WTC11 (cell line): ENCODE data around the gene KRTAP10-4. TPM values are rescaled to one million over a fixed set of nuclear protein-coding genes. Genes with fewer than 3 reads are reported as not detected.

Experiments used
- ATAC-seq: fragments of 200-7000 bp; cut with Tn5 transposase; 2 replicates; pipeline ENCODE4 v1.10.0; 2021; ENCODE audit warnings: mild to moderate bottlenecking, moderate library complexity
- CTCF ChIA-PET: fragments of 300-600 bp; sonication (Branson Sonifier 250); formaldehyde crosslinking; loops from one replicate; lab custom pipeline; 2021; ENCODE audit warnings: antibody characterized with exemption; lab: Charles Lee
- POLR2A ChIA-PET: fragments of 350-600 bp; sonication (Branson Sonifier 250); formaldehyde crosslinking; loops from one replicate; lab custom pipeline; 2021; ENCODE audit warnings: antibody characterized with exemption; lab: Charles Lee
- DNase-seq: peaks from one replicate; pipeline ENCODE4 v3.0.0; 2021; ENCODE audit warnings: low spot score
- H3K27ac Mint-ChIP-seq: 2 replicates; pipeline ENCODE4 v1.8.0; 2021; ENCODE audit warnings: mixed read lengths
- H3K27me3 Mint-ChIP-seq: 2 replicates; pipeline ENCODE4 v1.8.0; 2021; ENCODE audit warnings: low read depth, mild to moderate bottlenecking, moderate library complexity, mixed read lengths
- H3K36me3 Mint-ChIP-seq: 2 replicates; pipeline ENCODE4 v1.8.0; 2021; ENCODE audit warnings: mixed read lengths
- H3K4me1 Mint-ChIP-seq: 2 replicates; pipeline ENCODE4 v1.8.0; 2022; ENCODE audit warnings: mixed read lengths
- H3K4me3 Mint-ChIP-seq: 2 replicates; pipeline ENCODE4 v1.8.0; 2021; ENCODE audit warnings: mild to moderate bottlenecking, moderate library complexity, mixed read lengths
- H3K9me3 Mint-ChIP-seq: 2 replicates; pipeline ENCODE4 v1.8.0; 2021; ENCODE audit warnings: mixed read lengths
- CBFB ChIP-seq: sonication (generic); formaldehyde crosslinking; IDR thresholded peaks from 2 replicates; pipeline ENCODE4 v1.8.1; 2022; ENCODE audit warnings: mild to moderate bottlenecking, low read depth, missing genetic modification reagents
- CREB1 ChIP-seq: sonication (generic); formaldehyde crosslinking; IDR thresholded peaks from 2 replicates; pipeline ENCODE4 v1.8.0; 2023; ENCODE audit warnings: mild to moderate bottlenecking, missing genetic modification reagents
- CREM ChIP-seq: sonication (generic); formaldehyde crosslinking; IDR thresholded peaks from 2 replicates; pipeline ENCODE4 v1.8.1; 2022; ENCODE audit warnings: mild to moderate bottlenecking, missing genetic modification reagents, moderate library complexity
- ETV6 ChIP-seq: sonication (generic); formaldehyde crosslinking; IDR thresholded peaks from 2 replicates; pipeline ENCODE4 v1.8.1; 2022; ENCODE audit warnings: mild to moderate bottlenecking, missing genetic modification reagents
- FOXK1 ChIP-seq: sonication (generic); formaldehyde crosslinking; IDR thresholded peaks from 2 replicates; pipeline ENCODE4 v1.8.0; 2022; ENCODE audit warnings: mild to moderate bottlenecking, moderate library complexity, missing genetic modification reagents
- FOXP1 ChIP-seq: sonication (generic); formaldehyde crosslinking; IDR thresholded peaks from 2 replicates; pipeline ENCODE4 v1.8.0; 2022; ENCODE audit warnings: missing genetic modification reagents, mild to moderate bottlenecking, moderate library complexity, borderline replicate concordance
- GABPB1 ChIP-seq: sonication (generic); formaldehyde crosslinking; IDR thresholded peaks from 2 replicates; pipeline ENCODE4 v1.8.1; 2023; ENCODE audit warnings: mild to moderate bottlenecking, missing genetic modification reagents
- GRHL2 ChIP-seq: fragments of 250-450 bp; sonication (Bioruptor Pico); IDR thresholded peaks from 2 replicates; pipeline ENCODE4 v1.8.0; 2022; ENCODE audit warnings: mild to moderate bottlenecking, moderate library complexity; ENCODE audit not compliant: insufficient replicate concordance, severe bottlenecking
- GTF2I ChIP-seq: fragments of 250-450 bp; sonication (Bioruptor Pico); conservative IDR thresholded peaks from 2 replicates; pipeline ENCODE4 v1.4.0; 2021; ENCODE audit warnings: mild to moderate bottlenecking
- JAZF1 ChIP-seq: fragments of 250-450 bp; sonication (Bioruptor Pico); IDR thresholded peaks from 2 replicates; pipeline ENCODE4 v1.9.0; 2021; ENCODE audit warnings: moderate library complexity, mild to moderate bottlenecking, inconsistent platforms
- JUN ChIP-seq: sonication (generic); formaldehyde crosslinking; IDR thresholded peaks from 2 replicates; pipeline ENCODE4 v1.8.0; 2023; ENCODE audit warnings: mild to moderate bottlenecking, missing genetic modification reagents
- KAT7 ChIP-seq: sonication (generic); formaldehyde crosslinking; IDR thresholded peaks from 2 replicates; pipeline ENCODE4 v1.8.1; 2023; ENCODE audit warnings: missing genetic modification reagents, mild to moderate bottlenecking, borderline replicate concordance
- MXD4 ChIP-seq: fragments of 250-450 bp; sonication (Bioruptor Pico); IDR thresholded peaks from 2 replicates; pipeline ENCODE4 v1.8.0; 2021; ENCODE audit warnings: mild to moderate bottlenecking, moderate library complexity, borderline replicate concordance
- NR2C2 ChIP-seq: sonication (generic); formaldehyde crosslinking; IDR thresholded peaks from 2 replicates; pipeline ENCODE4 v1.8.0; 2022; ENCODE audit warnings: mild to moderate bottlenecking, missing genetic modification reagents
- NR3C1 ChIP-seq: sonication (generic); formaldehyde crosslinking; conservative IDR thresholded peaks from 2 replicates; pipeline ENCODE4 v1.8.1; 2023; ENCODE audit warnings: low read depth, mild to moderate bottlenecking, missing genetic modification reagents
- PRRX2 ChIP-seq: fragments of 250-450 bp; sonication (Bioruptor Pico); IDR thresholded peaks from 2 replicates; pipeline ENCODE4 v1.8.0; 2021; ENCODE audit warnings: mild to moderate bottlenecking
- SMAD4 ChIP-seq: sonication (generic); formaldehyde crosslinking; IDR thresholded peaks from 2 replicates; pipeline ENCODE4 v1.8.0; 2022; ENCODE audit warnings: mild to moderate bottlenecking, missing genetic modification reagents
- TCF7 ChIP-seq: sonication (generic); formaldehyde crosslinking; IDR thresholded peaks from 2 replicates; pipeline ENCODE4 v1.8.0; 2022; ENCODE audit warnings: mild to moderate bottlenecking, low read depth, missing genetic modification reagents, moderate library complexity
- total RNA-seq: library from RNA; stranded (reverse); gene quantifications from 3 replicates; pipeline ENCODE4 v1.2.3, GENCODE V29; 2021
- TF ChIP-seq, protein P1 (sequence below): fragments of 200-600 bp; IDR thresholded peaks from 2 replicates; pipeline ENCODE4 v1.8.0; 2022; ENCODE audit warnings: antibody characterized with exemption
- TF ChIP-seq, protein P2 (sequence below): sonication (generic); formaldehyde crosslinking; IDR thresholded peaks from 2 replicates; pipeline ENCODE4 v1.8.0; 2022; ENCODE audit warnings: mild to moderate bottlenecking, missing genetic modification reagents
- TF ChIP-seq, protein P3 (sequence below): sonication (generic); formaldehyde crosslinking; IDR thresholded peaks from 2 replicates; pipeline ENCODE4 v1.8.0; 2022; ENCODE audit warnings: mild to moderate bottlenecking, missing genetic modification reagents
- TF ChIP-seq, protein P4 (sequence below): sonication (generic); formaldehyde crosslinking; IDR thresholded peaks from 2 replicates; pipeline ENCODE4 v1.8.1; 2022; ENCODE audit warnings: low read depth, missing genetic modification reagents, borderline replicate concordance
- TF ChIP-seq, protein P5 (sequence below): sonication (generic); formaldehyde crosslinking; conservative IDR thresholded peaks from 2 replicates; pipeline ENCODE4 v1.8.1; 2022; ENCODE audit warnings: mild to moderate bottlenecking, missing genetic modification reagents
- TF ChIP-seq, protein P6 (sequence below): fragments of 250-450 bp; sonication (Bioruptor Pico); IDR thresholded peaks from 2 replicates; pipeline ENCODE4 v1.9.0; 2021; ENCODE audit warnings: moderate library complexity, mild to moderate bottlenecking, inconsistent platforms, borderline replicate concordance
- TF ChIP-seq, protein P7 (sequence below): sonication (generic); formaldehyde crosslinking; IDR thresholded peaks from 2 replicates; pipeline ENCODE4 v1.8.0; 2022; ENCODE audit warnings: mild to moderate bottlenecking, missing genetic modification reagents
- TF ChIP-seq, protein P8 (sequence below): fragments of 250-450 bp; sonication (Bioruptor Pico); IDR thresholded peaks from 2 replicates; pipeline ENCODE4 v2.1.2; 2022; ENCODE audit warnings: mild to moderate bottlenecking, moderate library complexity

Gene KRTAP10-4
- total RNA-seq, 1 experiment from 2014 or later: not detected

DNA sequence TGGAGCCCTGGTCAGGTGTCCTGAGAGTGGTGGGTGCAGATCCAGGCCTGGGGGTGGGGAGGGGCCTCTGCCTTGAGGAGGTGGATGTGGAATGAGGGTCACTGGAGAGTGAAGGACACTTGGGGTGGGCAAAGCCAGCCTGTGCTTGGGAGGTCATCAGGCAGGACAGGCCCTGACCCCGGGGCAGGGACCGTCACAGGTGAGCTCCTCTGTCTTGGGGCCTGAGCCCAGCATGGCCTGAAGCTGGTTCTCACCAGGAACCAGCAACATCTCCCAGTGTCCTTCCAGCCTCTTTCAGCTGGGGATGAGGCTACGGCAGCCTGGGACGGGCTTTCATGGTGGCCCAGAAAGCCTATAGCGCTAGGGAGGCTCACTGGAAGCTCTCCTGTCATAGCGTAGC, 21.4 kb upstream of the KRTAP10-4 start:
- TF ChIP-seq KAT7 (CRISPR knock-in tag): no peak
- TF ChIP-seq, protein P1, sequence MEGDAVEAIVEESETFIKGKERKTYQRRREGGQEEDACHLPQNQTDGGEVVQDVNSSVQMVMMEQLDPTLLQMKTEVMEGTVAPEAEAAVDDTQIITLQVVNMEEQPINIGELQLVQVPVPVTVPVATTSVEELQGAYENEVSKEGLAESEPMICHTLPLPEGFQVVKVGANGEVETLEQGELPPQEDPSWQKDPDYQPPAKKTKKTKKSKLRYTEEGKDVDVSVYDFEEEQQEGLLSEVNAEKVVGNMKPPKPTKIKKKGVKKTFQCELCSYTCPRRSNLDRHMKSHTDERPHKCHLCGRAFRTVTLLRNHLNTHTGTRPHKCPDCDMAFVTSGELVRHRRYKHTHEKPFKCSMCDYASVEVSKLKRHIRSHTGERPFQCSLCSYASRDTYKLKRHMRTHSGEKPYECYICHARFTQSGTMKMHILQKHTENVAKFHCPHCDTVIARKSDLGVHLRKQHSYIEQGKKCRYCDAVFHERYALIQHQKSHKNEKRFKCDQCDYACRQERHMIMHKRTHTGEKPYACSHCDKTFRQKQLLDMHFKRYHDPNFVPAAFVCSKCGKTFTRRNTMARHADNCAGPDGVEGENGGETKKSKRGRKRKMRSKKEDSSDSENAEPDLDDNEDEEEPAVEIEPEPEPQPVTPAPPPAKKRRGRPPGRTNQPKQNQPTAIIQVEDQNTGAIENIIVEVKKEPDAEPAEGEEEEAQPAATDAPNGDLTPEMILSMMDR: no peak
- TF ChIP-seq CREM: no peak
- no peak for TF ChIP-seq GABPB1
- TF ChIP-seq NR3C1 (CRISPR knock-in tag): no peak
- TF ChIP-seq, protein P2, sequence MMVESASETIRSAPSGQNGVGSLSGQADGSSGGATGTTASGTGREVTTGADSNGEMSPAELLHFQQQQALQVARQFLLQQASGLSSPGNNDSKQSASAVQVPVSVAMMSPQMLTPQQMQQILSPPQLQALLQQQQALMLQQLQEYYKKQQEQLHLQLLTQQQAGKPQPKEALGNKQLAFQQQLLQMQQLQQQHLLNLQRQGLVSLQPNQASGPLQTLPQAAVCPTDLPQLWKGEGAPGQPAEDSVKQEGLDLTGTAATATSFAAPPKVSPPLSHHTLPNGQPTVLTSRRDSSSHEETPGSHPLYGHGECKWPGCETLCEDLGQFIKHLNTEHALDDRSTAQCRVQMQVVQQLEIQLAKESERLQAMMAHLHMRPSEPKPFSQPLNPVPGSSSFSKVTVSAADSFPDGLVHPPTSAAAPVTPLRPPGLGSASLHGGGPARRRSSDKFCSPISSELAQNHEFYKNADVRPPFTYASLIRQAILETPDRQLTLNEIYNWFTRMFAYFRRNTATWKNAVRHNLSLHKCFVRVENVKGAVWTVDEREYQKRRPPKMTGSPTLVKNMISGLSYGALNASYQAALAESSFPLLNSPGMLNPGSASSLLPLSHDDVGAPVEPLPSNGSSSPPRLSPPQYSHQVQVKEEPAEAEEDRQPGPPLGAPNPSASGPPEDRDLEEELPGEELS (CRISPR knock-in tag): no peak
- no peak for TF ChIP-seq JUN
- TF ChIP-seq SMAD4: no peak
- TF ChIP-seq CREB1 (CRISPR knock-in tag): no peak
- TF ChIP-seq CBFB (CRISPR knock-in tag): no peak
- TF ChIP-seq GRHL2: no peak
- no peak for TF ChIP-seq GTF2I (CRISPR knock-in tag)
- no peak for TF ChIP-seq MXD4 (CRISPR knock-in tag)
- TF ChIP-seq, protein P3, sequence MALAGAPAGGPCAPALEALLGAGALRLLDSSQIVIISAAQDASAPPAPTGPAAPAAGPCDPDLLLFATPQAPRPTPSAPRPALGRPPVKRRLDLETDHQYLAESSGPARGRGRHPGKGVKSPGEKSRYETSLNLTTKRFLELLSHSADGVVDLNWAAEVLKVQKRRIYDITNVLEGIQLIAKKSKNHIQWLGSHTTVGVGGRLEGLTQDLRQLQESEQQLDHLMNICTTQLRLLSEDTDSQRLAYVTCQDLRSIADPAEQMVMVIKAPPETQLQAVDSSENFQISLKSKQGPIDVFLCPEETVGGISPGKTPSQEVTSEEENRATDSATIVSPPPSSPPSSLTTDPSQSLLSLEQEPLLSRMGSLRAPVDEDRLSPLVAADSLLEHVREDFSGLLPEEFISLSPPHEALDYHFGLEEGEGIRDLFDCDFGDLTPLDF (CRISPR knock-in tag): no peak
- no peak for TF ChIP-seq PRRX2 (CRISPR knock-in tag)
- TF ChIP-seq NR2C2 (CRISPR knock-in tag): no peak
- no peak for TF ChIP-seq TCF7 (CRISPR knock-in tag)
- TF ChIP-seq, protein P4, sequence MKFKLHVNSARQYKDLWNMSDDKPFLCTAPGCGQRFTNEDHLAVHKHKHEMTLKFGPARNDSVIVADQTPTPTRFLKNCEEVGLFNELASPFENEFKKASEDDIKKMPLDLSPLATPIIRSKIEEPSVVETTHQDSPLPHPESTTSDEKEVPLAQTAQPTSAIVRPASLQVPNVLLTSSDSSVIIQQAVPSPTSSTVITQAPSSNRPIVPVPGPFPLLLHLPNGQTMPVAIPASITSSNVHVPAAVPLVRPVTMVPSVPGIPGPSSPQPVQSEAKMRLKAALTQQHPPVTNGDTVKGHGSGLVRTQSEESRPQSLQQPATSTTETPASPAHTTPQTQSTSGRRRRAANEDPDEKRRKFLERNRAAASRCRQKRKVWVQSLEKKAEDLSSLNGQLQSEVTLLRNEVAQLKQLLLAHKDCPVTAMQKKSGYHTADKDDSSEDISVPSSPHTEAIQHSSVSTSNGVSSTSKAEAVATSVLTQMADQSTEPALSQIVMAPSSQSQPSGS: no peak
- H3K9me3 Mint-ChIP-seq: peaks cover 7% of the 10 kb centered on the region
- H3K27me3 Mint-ChIP-seq: no peaks in the 10 kb centered on the region
- ChIA-PET CTCF (interaction anchor here (1.0 to 1.2 kb wide), 3 partner anchors 41 to 241 kb away, joined by 3 to 4 read pairs (median 3); no protein-coding TSS in a partner anchor), POLR2A (no interaction called here)
- no peak for DNase-seq
- no peak overlapping the region for H3K4me3 Mint-ChIP-seq
- H3K4me1 Mint-ChIP-seq: peaks cover 54% of the 10 kb centered on the region
- no peak overlapping the region for H3K27ac Mint-ChIP-seq
- peaks cover 2% of the 10 kb centered on the region for H3K36me3 Mint-ChIP-seq
- no peak for ATAC-seq

DNA sequence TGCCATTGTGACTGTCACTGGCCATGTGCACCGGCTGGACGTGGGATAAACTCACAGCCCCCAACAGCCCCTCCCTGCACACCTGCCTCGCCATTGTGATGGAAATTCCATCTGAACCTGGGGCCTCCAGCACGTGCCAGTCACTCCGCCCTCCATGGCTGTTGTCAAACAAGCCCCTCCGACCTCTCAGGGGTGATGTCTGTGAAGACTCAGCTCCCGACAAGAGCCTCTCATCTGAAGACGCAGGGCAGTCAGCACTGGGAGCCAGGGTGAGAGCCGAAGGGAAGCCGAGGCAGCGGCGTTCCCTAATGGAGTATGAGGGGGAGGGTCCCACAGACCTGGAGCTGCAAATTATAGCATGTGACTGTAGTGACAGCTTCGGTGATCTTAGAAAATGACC, 20.8 kb upstream of the KRTAP10-4 start:
- H3K36me3 Mint-ChIP-seq: no peaks in the 10 kb centered on the region
- H3K9me3 Mint-ChIP-seq: 0 out of 2 replicates have a peak, but pooled peaks cover 2% of the 10 kb centered on the region
- DNase-seq (no peak), ATAC-seq (no peak)
- H3K4me3 Mint-ChIP-seq: no peak overlapping the region
- H3K4me1 Mint-ChIP-seq: peaks cover 54% of the 10 kb centered on the region
- 0 out of 2 replicates have a peak overlapping the region, but pooled peaks have one; percentile 38 for H3K27ac Mint-ChIP-seq
- CTCF ChIA-PET: interaction anchor here (1.0 to 1.2 kb wide), 4 partner anchors 40 to 241 kb away, joined by 3 to 4 read pairs (median 3); partner anchors contain the start of gene KRTAP10-6
- H3K27me3 Mint-ChIP-seq: no peaks in the 10 kb centered on the region
- POLR2A ChIA-PET: interaction anchor here (0.6 kb wide), 1 partner anchor 42 kb away, joined by 4 read pairs; no protein-coding TSS in a partner anchor
- TF ChIP-seq, protein P5, sequence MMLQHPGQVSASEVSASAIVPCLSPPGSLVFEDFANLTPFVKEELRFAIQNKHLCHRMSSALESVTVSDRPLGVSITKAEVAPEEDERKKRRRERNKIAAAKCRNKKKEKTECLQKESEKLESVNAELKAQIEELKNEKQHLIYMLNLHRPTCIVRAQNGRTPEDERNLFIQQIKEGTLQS (CRISPR knock-in tag): no peak
- TF ChIP-seq JAZF1: no peak
- no peak for TF ChIP-seq ETV6 (CRISPR knock-in tag)
- TF ChIP-seq, protein P6, sequence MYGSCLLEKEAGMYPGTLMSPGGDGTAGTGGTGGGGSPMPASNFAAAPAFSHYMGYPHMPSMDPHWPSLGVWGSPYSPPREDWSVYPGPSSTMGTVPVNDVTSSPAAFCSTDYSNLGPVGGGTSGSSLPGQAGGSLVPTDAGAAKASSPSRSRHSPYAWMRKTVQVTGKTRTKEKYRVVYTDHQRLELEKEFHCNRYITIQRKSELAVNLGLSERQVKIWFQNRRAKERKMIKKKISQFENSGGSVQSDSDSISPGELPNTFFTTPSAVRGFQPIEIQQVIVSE (CRISPR knock-in tag): no peak
- TF ChIP-seq SMAD4: 0 out of 2 replicates have a peak, but pooled peaks have one; percentile 32
- TF ChIP-seq, protein P7, sequence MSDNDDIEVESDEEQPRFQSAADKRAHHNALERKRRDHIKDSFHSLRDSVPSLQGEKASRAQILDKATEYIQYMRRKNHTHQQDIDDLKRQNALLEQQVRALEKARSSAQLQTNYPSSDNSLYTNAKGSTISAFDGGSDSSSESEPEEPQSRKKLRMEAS (CRISPR knock-in tag): peak; percentile 88
- 0 out of 2 replicates have a peak, but pooled peaks have one; percentile 38 for TF ChIP-seq FOXK1 (CRISPR knock-in tag)
- TF ChIP-seq, protein P8, sequence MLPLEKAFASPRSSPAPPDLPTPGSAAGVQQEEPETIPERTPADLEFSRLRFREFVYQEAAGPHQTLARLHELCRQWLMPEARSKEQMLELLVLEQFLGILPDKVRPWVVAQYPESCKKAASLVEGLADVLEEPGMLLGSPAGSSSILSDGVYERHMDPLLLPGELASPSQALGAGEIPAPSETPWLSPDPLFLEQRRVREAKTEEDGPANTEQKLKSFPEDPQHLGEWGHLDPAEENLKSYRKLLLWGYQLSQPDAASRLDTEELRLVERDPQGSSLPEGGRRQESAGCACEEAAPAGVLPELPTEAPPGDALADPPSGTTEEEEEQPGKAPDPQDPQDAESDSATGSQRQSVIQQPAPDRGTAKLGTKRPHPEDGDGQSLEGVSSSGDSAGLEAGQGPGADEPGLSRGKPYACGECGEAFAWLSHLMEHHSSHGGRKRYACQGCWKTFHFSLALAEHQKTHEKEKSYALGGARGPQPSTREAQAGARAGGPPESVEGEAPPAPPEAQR (CRISPR knock-in tag): no peak
- TF ChIP-seq FOXP1 (CRISPR knock-in tag): peak; percentile 50; the same call in 1 of the 2 replicates
- TF ChIP-seq, protein P4: no peak
- no peak for TF ChIP-seq JUN
